SK-MEL-5 (cell line): ENCODE measurements around the gene MGLL. TPM values are rescaled to one million over a fixed set of nuclear protein-coding genes. Genes with fewer than 3 reads are reported as not detected.

Experiments used
- DNase-seq: peaks from one replicate; pipeline ENCODE4 v3.0.0-alpha.2; 2016; ENCODE audit warnings: low read depth, low spot score
- in situ Hi-C: cut with HindIII; loops from 2 replicates; pipeline ENCODE4 v1.10.0; 2016; ENCODE audit warnings: low sequenced_read_pairs, high pct_unique_total_duplicates, low pct_unique_long_range_greater_than_20kb
- total RNA-seq: library from RNA; depleted of rRNA; stranded (reverse); fragments of >200 nt; shearing (Covaris generic); gene quantifications from 2 replicates; pipeline ENCODE4 v1.2.3, GENCODE V29; 2014

Gene MGLL
- total RNA-seq, 1 experiment from 2014 or later = 3.2 TPM

DNA sequence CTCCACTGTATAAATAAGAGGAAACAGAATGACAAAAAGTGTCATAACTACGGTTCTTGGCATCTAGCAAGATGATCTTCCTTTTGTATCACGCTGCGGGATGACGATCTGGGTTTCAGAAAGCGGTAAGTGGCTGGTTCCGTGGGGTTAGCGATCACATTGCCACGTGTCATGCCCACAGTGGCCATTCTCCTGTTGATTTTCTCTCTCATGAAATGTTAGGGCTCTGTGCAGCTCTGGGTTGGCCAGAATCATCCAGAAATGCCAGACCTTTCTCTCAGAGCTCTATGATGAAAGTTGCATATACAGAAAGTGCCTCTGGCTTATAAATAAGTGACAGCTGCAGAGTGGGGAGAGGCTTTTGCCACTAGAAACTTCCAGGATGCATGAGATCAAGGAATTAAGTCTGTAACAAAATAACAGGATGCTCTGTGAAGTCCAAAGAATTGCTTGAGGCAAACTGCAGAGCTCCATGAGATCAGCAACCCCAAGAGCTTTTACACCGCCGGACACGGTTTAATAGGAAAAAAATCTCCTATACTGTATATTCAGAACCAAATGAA lies 78.0 kb downstream of the MGLL start:
- no peak for DNase-seq
- in situ Hi-C loops = no loop called here

DNA sequence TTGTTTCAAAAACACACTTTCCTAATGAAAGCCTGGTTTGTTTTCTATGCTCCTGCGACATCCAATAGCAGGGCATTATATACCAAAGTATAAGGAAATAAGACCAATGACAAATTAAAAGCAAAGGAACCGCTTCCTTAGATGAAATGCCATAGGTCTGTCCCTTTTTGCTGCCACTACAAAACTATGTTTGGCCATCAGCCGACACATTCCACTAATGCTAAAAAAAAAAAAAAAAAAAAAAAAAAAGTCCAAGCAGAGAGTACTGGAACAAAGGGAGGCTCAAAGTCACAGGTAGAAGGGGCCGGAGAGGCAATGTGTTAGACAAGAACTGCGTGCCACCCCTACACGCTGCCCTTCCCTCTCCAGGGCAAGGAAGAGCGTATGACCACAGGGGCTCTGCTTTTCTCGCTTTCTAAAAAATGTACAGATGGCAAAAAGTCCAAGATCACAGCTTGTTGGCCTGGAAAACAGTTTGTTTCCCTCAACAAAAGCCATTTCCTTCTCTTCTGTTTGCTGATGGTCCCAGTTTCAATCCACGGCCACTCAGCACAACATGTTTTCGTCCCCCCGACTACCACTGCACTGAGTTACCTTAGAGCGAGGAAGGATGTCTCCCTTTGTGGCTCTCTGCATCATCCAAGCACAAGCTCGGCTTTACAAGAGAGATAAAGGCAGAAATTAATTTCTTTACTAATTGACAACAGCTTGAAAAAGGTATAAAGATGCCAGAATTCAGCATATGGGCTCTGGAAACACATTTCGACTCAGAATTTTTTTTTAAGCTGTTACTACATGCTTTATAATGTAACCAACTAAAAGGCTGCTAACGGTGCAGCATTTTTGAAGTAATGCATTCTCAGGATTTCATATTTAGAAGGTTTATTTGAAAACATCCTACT lies 78.7 kb downstream of the MGLL start:
- in situ Hi-C loops = no loop called here
- no peak for DNase-seq

DNA sequence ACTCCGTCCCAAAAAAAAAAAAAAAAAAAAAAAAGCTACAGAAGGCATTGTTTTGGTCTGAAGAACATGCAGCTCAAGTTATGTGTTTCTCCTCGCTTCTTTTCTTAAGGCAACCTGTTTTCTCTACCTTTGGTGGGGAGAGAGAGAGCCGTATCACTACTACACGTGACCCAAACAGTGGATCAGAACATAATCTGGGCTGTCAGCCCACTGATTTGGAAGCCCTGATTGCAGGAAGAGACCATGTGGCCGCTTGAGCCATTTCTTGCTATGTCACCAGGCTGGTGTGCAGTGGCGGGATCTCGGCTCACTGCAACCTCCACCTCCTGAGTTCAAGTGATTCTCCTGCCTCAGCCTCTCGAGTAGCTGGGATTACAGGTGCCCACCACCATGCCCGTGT lies 79.7 kb downstream of the MGLL start:
- in situ Hi-C loops = no loop called here
- no peak for DNase-seq

DNA sequence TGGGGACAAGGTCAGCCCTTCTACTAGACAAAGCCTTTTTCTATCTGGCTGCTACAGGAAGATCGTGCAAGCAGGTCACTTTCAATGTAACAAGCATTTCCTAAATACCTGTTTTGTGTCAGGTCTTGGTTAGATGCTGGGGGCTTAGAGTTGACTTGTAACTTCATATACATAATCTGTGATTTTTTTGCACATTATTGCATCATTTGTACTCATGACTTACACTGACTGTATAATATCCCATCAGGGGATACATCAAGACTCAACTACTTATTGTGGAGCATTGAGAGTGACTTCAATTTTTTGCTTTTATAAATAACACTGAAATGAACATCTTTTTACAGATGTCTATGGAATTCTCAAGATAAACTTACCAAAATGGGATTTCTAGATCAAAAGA lies 80.6 kb downstream of the MGLL start:
- in situ Hi-C loops = no loop called here
- DNase-seq = no peak

DNA sequence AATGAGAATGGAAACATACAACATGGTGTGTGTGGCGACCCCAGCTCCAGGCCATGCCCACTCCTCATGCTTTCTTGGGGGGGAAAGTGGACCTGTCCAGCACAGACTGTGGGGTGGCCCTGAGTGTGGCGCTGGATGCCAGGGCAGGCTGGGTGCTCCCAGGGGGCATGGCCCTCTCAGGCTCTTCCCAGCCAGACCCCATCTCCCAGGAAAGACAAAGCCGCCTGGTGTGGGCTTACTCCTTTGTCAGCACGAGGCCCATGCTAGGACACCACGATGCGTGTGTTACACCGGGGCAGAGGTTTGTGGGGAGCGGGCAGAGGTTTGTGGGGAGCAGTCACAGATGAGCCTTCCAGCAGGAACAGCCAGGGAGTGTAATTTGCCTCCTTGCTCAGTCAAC lies 81.1 kb downstream of the MGLL start:
- in situ Hi-C loops = no loop called here

DNA sequence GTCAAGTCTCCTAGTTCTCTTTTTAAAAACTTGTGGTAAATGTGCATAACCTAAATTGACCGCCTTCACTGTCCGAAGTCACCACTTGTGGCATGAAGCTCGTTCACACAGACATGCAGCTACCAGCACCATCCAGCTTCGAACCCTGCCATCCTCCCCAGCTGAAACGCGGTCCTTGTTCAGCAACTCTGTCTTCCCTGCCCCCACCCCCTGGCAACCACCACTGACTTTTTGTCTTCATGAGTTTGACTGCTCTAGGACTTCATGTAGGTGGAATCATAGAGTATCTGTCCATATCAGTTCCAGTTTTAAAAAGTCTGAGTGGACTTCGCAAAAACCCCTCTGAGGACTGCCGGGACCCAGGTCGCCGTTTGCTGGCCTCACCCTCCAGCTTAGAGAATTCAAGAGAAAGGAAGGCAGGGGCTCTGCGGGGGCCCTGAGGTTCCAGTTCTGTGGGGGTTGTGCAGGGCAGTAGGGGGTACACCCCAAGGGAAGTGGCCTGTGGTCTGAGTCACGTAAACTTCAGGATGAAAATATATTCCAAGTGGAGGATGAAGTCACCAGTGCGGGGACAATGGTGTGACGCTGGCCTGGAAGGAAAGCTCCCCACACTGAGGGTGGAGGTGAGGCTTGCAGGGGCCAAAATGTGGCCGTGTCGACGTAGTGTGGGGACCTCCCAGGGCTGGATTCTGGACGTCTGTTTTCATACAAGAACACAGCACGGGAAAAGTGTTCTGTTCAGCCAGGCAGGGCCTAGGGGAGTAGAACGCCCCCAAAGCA lies 82.0 kb downstream of the MGLL start:
- in situ Hi-C loops = no loop called here
- no peak for DNase-seq

More for the DNA sequence above, 81.1 kb downstream of the MGLL start:
- no peak for DNase-seq

DNA sequence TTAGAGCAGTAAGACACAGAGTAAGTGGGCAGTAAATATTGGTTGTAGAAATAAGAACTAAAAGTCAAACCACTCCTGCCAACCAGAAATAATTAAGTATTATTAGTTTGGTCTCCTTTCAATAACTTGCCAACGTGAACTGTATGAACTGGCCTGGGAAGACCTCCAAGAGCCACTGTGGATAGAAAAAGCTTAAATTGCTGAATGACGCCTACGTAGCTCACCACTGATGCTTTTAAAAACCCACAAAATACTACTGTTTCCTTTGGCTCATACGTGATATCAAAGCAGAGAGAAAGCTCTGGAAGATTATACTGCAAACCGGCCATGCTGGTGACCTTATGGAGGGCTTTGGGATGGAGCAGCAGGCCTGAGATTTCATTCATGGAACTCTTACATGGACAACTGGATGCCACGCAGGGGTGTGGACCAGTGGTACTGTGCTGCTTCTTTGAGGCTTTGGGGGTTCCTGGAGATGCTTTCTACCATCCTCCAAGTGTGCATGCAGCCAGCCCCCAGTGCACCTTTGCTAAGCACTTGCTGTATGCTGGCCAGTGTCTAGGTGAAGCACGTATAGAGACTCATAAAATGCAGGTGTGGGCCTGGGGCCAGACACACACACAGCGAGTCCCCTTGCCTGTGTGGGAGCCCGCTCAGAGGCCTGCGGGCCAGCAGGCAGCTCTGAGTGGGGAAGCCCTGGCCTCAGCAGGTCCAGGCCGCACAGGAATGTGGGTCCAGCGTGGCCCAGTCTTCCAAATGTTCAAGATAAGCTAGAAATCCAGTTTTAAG lies 82.8 kb downstream of the MGLL start:
- in situ Hi-C loops = no loop called here
- DNase-seq = no peak

DNA sequence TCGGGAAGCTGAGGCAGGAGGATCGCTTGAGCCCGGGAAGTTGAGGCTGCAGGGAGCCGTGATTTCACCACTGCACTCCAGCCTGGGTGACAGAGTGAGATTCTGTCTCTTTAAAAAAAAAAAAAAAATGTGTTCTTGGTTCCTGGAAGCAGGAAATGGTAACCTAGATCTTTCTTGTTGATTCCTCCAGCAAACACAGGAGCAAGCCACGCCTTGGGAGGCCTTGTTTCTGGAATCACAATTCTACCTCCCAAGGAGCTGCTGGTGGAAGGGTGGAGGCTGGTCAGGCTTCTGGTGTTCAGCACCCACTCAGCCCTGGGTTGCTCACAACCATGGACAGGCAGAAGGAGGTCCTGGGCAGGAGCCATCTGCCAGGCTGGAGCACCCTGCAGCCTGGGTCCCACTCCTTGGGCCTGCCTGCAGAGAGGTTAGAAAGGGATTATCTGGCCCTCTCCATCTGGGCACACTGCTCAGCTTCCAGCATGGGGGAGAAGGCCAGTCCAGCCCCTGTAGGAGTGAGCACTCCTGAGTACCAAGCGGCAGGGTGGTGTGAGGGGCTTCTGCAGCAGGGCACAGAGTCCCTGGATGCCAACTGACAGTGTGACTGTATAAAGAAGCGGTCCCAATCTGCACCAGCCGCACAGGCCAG lies 84.0 kb downstream of the MGLL start:
- no peak for DNase-seq

DNA sequence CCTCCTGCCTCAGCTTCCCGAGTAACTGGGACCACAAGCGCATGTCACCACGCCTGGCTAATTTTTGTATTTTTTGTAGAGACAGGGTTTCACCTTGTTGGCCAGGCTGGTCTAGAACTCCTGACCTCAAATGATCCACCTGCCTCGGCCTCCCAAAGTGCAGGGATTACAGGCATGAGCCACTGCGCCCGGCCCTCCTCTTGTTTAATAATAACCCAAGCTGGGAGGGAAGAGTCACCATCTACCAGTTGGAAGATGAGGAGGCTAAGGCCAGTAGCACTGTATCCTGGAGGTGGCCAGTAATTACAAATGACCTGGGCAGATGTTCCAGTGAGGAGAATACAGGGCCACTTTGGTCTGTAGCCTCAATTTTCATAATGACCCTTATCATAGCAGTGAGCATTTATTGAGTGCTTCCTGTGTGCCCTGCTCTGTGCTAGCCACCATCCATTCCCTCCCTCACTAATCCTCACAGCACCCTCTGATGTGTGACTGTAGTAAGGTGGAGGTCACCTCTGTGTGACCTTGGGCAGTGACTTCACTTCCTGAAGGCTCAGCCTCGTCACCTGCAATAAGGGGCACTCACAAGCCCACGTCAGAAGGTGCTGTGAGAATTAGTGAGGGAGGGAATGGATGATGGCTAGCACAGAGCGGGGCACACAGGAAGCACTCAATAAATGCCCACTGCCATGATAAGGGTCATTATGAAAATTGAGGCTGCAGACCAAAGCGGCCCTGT lies 85.3 kb downstream of the MGLL start:
- DNase-seq = no peak

More for the DNA sequence above, 84.0 kb downstream of the MGLL start:
- in situ Hi-C loops = no loop called here

DNA sequence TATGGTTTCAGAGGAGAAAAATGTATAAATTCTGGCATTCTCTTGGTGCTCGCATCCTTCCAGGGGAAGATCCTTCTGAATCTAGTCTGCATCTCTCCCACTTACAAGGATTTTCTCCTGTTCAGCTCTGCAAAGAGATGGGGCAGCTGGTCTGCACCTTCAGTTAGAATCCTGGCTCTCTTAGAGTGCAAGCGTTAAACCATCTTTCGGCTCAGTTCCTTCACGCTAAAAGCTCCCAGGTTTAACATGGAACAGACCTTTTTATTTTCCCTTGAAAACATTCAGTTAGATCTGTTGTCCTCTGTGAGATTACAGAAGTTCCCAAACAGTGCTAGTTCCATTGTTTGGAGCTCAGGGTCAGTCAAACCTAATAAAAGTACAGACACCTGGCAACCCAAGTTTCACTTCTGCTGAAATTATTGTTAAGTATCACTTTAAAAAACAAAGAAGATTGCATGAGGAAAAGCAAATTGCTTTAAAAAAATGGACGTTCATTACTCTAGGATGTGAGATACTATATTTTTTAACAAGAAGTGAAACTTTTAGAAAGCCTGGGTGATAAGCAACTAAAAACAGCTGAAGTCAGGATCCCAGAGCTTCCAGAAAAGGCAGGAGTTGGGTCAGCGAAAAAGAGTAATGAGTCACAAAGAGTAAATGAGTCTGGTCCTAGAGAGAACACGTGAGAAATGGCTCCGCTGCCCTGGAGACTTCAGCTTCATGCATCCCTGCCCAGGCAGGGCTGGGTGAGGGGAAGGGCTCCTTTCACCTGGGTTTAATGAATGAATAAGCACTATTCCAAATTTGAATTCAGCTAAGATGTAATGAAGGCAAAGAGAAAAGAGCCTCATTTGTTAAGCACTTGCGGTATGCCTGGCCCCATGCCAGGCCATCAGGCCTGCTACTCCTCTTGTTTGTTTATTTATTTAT lies 86.3 kb downstream of the MGLL start:
- DNase-seq = no peak
- in situ Hi-C loops = no loop called here

More for the DNA sequence above, 85.3 kb downstream of the MGLL start:
- in situ Hi-C loops = no loop called here

DNA sequence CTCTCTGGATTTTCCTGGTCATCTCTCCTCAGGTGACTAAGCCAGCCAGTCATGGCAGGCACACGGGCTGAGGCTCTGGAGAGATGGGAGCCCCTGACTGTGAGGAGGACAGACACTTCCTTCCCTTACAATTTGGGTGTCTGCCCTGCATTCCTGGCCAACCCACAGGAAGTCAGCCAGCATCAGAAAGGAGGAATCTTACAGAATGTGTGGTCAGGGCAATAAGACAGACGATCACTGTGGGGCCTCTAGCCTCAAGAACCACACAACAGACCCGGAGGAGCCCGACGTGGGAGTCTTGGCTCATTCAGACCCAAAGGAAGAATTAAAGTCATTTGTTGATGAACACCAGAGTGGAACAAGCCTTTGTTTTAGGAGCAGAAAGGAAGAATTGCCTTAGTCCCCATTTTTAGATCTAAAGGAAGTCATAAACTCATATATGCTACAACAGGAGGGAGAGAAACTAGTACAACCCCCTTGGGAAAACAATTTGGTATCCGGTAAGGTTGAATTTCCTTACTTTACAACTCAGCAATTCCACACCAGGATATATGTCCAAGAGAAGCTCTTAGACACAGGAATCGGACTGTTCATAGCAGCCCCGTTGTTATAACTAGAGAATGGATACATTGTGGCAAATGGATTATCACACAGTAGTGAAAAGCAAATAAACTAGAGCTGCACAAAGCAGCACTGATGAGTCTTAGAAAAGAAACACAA lies 87.4 kb downstream of the MGLL start:
- in situ Hi-C loops = no loop called here
- peak; percentile 98 for DNase-seq

DNA sequence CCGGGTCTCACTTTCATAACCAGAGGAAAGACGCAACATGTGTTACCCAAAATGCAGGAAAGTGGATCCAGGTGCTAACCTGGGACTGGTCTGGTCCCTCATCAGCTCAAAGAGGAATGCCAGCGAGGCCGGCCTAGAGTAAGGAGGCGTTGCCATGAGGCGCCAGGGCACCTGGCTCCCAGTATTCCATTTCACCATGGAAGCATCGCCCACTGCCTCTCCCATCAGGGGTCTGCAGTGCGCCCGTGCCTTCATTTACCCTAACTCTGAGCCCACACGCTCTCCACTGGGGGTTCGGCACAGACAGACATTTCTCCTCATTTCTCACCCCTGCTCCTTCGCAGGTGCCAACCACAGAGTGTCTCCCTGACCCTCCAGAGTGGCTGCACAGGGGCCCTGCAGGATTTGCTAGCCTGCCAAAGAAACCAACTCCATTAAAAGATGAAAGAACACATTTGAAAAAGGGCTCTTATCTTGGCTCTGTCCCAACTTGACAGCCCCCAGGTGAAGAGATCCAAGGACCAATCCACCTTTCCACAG lies 88.1 kb downstream of the MGLL start:
- no peak for DNase-seq
- in situ Hi-C loops = no loop called here

DNA sequence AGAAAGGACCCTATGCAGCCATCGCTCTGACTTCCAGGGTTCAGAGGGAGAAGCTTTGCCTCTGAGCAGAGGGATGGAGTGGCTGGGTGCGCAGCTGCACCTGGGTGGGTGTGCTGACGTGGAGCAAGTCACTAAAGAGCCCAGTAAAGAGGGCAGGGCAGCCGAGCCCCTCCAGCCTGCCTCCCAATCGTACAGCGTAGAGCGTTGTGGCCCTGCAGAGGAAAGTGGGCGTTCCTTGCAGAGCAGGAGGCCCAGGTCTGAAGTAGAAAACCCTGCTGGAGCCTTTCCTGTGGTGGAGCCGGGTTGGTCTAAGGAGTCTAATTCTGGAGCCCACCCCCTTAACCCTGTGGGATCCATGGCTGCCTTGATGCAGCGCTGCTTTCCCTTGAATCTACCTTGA lies 88.5 kb downstream of the MGLL start:
- no peak for DNase-seq
- in situ Hi-C loops = no loop called here

DNA sequence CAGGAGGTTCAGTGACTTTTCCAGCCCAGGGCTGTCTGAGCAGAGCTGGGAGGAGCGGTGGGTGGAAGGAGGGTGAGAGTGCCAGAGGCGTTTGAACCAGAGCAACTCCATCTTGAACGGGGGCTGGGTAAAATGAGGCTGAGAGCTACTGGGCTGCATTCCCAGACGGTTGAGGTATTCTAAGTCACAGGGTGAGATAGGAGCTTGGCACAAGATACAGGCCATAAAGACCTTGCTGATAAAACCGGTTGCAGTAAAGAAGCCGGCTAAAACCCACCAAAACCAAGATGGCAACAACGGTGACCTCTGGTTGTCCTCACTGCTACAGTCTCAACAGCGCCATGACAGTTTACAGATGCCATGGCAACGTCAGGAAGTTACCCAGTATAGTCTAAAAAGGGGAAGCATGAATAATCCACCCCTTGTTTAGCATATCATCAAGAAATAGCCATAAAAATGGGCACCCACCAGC lies 89.4 kb downstream of the MGLL start:
- DNase-seq = no peak

DNA sequence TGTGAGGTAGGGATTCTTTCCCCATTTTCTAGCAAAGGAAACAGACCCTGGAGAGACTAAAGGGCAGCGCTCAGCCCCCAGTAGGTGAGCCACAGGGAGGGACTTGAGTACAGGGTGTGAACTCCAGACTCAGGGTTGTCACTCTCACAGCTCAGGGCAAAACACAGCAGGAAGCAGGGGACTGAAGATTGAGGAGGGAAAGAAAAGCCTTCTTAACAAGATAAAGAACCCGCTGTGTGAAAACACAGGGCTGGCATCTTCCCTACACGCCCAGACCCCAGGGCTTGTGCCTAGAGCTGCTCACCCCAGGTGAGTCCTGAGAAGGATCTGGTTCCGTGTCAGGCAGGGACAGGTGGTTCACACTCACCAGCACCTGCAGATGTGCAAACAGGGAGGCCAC lies 90.0 kb downstream of the MGLL start:
- no peak for DNase-seq
- in situ Hi-C loops = no loop called here

More for the DNA sequence above, 89.4 kb downstream of the MGLL start:
- in situ Hi-C loops = no loop called here
